Suprapubic skin (tissue), 4 donors: ENCODE results near the gene NPC1.
"Not testable (repeated sequence)": the region's sequence is repeated elsewhere in the genome, so short reads cannot be mapped to it uniquely, and the experiment has no call there.

Experiments used
- CTCF ChIP-seq, 2 donors: fragments of 200-600 bp in 1 of 2; fragments of 450-650 bp in 1 of 2; sonication (generic) in 1 of 2; IDR thresholded peaks; one replicate each; pipeline ENCODE4 v1.5.1; 2016 to 2019; ENCODE audit warnings: antibody characterized with exemption in 2 of 2, mild to moderate bottlenecking in 1 of 2, moderate library complexity in 1 of 2
- EP300 ChIP-seq: sonication (generic); formaldehyde crosslinking; IDR thresholded peaks from one replicate; pipeline ENCODE4 v1.6.1; 2017; ENCODE audit warnings: antibody characterized with exemption
- POLR2A ChIP-seq, 2 donors: fragments of 450-650 bp; IDR thresholded peaks; one replicate each; pipeline ENCODE4 v1.6.1; 2017; ENCODE audit warnings: antibody characterized with exemption in 2 of 2, mild to moderate bottlenecking in 2 of 2, moderate library complexity in 2 of 2
- POLR2AphosphoS5 ChIP-seq, 3 donors: sonication (generic); formaldehyde crosslinking; IDR thresholded peaks; one replicate each; pipeline ENCODE4 v1.6.1; 2017; ENCODE audit warnings: antibody characterized with exemption in 3 of 3

GRCh38 chr18:23613091-23613475, 26.8 kb upstream of the NPC1 start:
- TF ChIP-seq POLR2AphosphoS5 (IDR thresholded peaks at IDR 0.05); CTCF (IDR thresholded peaks at IDR 0.05); EP300; POLR2A (IDR thresholded peaks at IDR 0.05): not testable (repeated sequence)
